ENCODE data around the gene ADCY10.

GRCh38 chr1:167812972-167813371 is 101.0 kb downstream of the ADCY10 start:
- TF ChIP-seq, protein P1, sequence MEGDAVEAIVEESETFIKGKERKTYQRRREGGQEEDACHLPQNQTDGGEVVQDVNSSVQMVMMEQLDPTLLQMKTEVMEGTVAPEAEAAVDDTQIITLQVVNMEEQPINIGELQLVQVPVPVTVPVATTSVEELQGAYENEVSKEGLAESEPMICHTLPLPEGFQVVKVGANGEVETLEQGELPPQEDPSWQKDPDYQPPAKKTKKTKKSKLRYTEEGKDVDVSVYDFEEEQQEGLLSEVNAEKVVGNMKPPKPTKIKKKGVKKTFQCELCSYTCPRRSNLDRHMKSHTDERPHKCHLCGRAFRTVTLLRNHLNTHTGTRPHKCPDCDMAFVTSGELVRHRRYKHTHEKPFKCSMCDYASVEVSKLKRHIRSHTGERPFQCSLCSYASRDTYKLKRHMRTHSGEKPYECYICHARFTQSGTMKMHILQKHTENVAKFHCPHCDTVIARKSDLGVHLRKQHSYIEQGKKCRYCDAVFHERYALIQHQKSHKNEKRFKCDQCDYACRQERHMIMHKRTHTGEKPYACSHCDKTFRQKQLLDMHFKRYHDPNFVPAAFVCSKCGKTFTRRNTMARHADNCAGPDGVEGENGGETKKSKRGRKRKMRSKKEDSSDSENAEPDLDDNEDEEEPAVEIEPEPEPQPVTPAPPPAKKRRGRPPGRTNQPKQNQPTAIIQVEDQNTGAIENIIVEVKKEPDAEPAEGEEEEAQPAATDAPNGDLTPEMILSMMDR (IDR thresholded peaks at IDR 0.05) = no peak
- no peak for TF ChIP-seq POLR2A (IDR thresholded peaks at IDR 0.05)

Measured in right lobe of liver (tissue), 4 donors.